NB4 (cell line): Measurements from ENCODE around the gene FXYD7.

Experiments used
- POLR2A ChIP-seq: IDR thresholded peaks from 2 replicates; pipeline ENCODE4 v1.6.1; 2011; ENCODE audit warnings: mild to moderate bottlenecking; ENCODE audit not compliant: insufficient read length; ENCODE audit errors: extremely low read depth
- TF ChIP-seq, protein P1 (sequence below): IDR thresholded peaks from one replicate; pipeline ENCODE4 v1.5.1; 2012; ENCODE audit warnings: low read depth, low read length

DNA sequence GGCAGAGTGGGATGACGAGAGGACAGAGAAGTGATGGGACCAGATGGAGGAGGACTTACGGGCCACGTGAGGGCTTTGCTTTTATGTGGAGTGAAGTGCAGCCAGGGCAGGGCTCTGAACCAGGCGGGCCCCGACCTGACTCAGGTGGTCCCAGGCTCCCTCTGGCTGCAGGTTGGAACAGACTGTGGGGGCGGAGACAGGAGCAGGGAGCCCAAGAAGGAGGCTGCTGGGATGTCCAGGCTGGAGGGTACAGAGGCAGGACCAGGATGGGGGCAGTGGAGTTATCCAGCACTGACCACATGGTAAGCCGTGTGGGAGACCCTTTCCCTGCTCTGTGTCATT is 13.6 kb downstream of the FXYD7 start:
- TF ChIP-seq, protein P1, sequence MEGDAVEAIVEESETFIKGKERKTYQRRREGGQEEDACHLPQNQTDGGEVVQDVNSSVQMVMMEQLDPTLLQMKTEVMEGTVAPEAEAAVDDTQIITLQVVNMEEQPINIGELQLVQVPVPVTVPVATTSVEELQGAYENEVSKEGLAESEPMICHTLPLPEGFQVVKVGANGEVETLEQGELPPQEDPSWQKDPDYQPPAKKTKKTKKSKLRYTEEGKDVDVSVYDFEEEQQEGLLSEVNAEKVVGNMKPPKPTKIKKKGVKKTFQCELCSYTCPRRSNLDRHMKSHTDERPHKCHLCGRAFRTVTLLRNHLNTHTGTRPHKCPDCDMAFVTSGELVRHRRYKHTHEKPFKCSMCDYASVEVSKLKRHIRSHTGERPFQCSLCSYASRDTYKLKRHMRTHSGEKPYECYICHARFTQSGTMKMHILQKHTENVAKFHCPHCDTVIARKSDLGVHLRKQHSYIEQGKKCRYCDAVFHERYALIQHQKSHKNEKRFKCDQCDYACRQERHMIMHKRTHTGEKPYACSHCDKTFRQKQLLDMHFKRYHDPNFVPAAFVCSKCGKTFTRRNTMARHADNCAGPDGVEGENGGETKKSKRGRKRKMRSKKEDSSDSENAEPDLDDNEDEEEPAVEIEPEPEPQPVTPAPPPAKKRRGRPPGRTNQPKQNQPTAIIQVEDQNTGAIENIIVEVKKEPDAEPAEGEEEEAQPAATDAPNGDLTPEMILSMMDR, result no peak
- TF ChIP-seq POLR2A, result no peak
